ENCODE data around the gene NPR2.
A peak's percentile ranks its signal among the peaks of the same experiment; 100 is the strongest.

NPR2 gene

GRCh38 chr9:35831040-35831439 lies 39.6 kb downstream of the NPR2 start:
- Histone ChIP-seq H3K79me2 (ENCODE audit: insufficient read depth, low read length) (no peaks in the 10 kb centered on the region), H3K4me2 (ENCODE audit: low read depth, low read length, poor library complexity, severe bottlenecking) (peak overlapping the region; percentile 95), H3K36me3 (ENCODE audit: insufficient read depth, low read length) (no peaks in the 10 kb centered on the region), H3K27me3 (ENCODE audit: insufficient read depth, low read length, poor library complexity, severe bottlenecking) (no peaks in the 10 kb centered on the region), H4K20me1 (ENCODE audit: insufficient read depth, low read length, poor library complexity, severe bottlenecking) (no peaks in the 10 kb centered on the region), H3K9me3 (ENCODE audit: insufficient read depth, low read depth, low read length) (no peaks in the 10 kb centered on the region), H3K9ac (ENCODE audit: low read depth, low read length, poor library complexity, severe bottlenecking) (no peak overlapping the region), H3K9me2 (replicated peaks; ENCODE audit: low read depth, low read length) (no peaks in the 10 kb centered on the region), H3K4me1 (ENCODE audit: insufficient read depth, low read length, poor library complexity, severe bottlenecking) (peaks cover 64% of the 10 kb centered on the region), H2AFZ (ENCODE audit: low read length) (no peak overlapping the region), H3K4me3 (ENCODE audit: low read length, poor library complexity, severe bottlenecking) (no peak overlapping the region), H3F3A (ENCODE audit: low read depth) (no peaks in the 10 kb centered on the region)
- TF ChIP-seq EZH2phosphoT487 (IDR thresholded peaks at IDR 0.05; ENCODE audit: borderline replicate concordance) (no peak), CTCF (conservative IDR thresholded peaks at IDR 0.05; ENCODE audit: low read length) (no peak)

GRCh38 chr9:35832814-35833213 lies 41.4 kb downstream of the NPR2 start:
- no peaks in the 10 kb centered on the region for H3K9me2 ChIP-seq (replicated peaks; ENCODE audit: low read depth, low read length)
- no peaks in the 10 kb centered on the region for H3K79me2 ChIP-seq (ENCODE audit: insufficient read depth, low read length)
- H3F3A ChIP-seq (ENCODE audit: low read depth) = no peaks in the 10 kb centered on the region
- no peak overlapping the region for H2AFZ ChIP-seq (ENCODE audit: low read length)
- H4K20me1 ChIP-seq (ENCODE audit: insufficient read depth, low read length, poor library complexity, severe bottlenecking) = no peaks in the 10 kb centered on the region
- peak overlapping the region; percentile 67 for H3K9ac ChIP-seq (ENCODE audit: low read depth, low read length, poor library complexity, severe bottlenecking)
- peak overlapping the region; percentile 68 for H3K4me2 ChIP-seq (ENCODE audit: low read depth, low read length, poor library complexity, severe bottlenecking)
- TF ChIP-seq EZH2phosphoT487 (IDR thresholded peaks at IDR 0.05; ENCODE audit: borderline replicate concordance) = no peak
- TF ChIP-seq CTCF (conservative IDR thresholded peaks at IDR 0.05; ENCODE audit: low read length) = no peak
- H3K27me3 ChIP-seq (ENCODE audit: insufficient read depth, low read length, poor library complexity, severe bottlenecking) = no peaks in the 10 kb centered on the region
- no peak overlapping the region for H3K4me3 ChIP-seq (ENCODE audit: low read length, poor library complexity, severe bottlenecking)
- peaks cover 59% of the 10 kb centered on the region for H3K4me1 ChIP-seq (ENCODE audit: insufficient read depth, low read length, poor library complexity, severe bottlenecking)
- no peaks in the 10 kb centered on the region for H3K36me3 ChIP-seq (ENCODE audit: insufficient read depth, low read length)
- H3K9me3 ChIP-seq (ENCODE audit: insufficient read depth, low read depth, low read length) = no peaks in the 10 kb centered on the region

GRCh38 chr9:35834260-35835215 lies 43.1 kb downstream of the NPR2 start:
- Histone ChIP-seq H3K4me3 (ENCODE audit: low read length, poor library complexity, severe bottlenecking) (peak overlapping the region; percentile 44), H3F3A (ENCODE audit: low read depth) (no peaks in the 10 kb centered on the region), H3K9me3 (ENCODE audit: insufficient read depth, low read depth, low read length) (no peaks in the 10 kb centered on the region), H3K27me3 (ENCODE audit: insufficient read depth, low read length, poor library complexity, severe bottlenecking) (no peaks in the 10 kb centered on the region), H2AFZ (ENCODE audit: low read length) (peak overlapping the region; percentile 65), H3K9me2 (replicated peaks; ENCODE audit: low read depth, low read length) (no peaks in the 10 kb centered on the region), H4K20me1 (ENCODE audit: insufficient read depth, low read length, poor library complexity, severe bottlenecking) (no peaks in the 10 kb centered on the region), H3K36me3 (ENCODE audit: insufficient read depth, low read length) (no peaks in the 10 kb centered on the region), H3K79me2 (ENCODE audit: insufficient read depth, low read length) (no peaks in the 10 kb centered on the region), H3K4me2 (ENCODE audit: low read depth, low read length, poor library complexity, severe bottlenecking) (peak overlapping the region; percentile 68), H3K9ac (ENCODE audit: low read depth, low read length, poor library complexity, severe bottlenecking) (peak overlapping the region; percentile 67), H3K4me1 (ENCODE audit: insufficient read depth, low read length, poor library complexity, severe bottlenecking) (peaks cover 51% of the 10 kb centered on the region)
- TF ChIP-seq EZH2phosphoT487 (IDR thresholded peaks at IDR 0.05; ENCODE audit: borderline replicate concordance) = no peak
- no peak for TF ChIP-seq CTCF (conservative IDR thresholded peaks at IDR 0.05; ENCODE audit: low read length)

All from Loucy (cell line).